Endothelial cell (in vitro differentiated cells): ENCODE results near the gene TMEM204. TPM values are rescaled to one million over a fixed set of nuclear protein-coding genes. Genes with fewer than 3 reads are reported as not detected.
A peak's percentile ranks its signal among the peaks of the same experiment; 100 is the strongest.

Source experiments
- DNase-seq: peaks from one replicate; pipeline ENCODE4 v3.0.0; 2021; ENCODE audit warnings: low spot score
- H3K27ac Mint-ChIP-seq: one replicate; pipeline ENCODE4 v1.8.0; 2021; ENCODE audit warnings: mixed read lengths, inconsistent platforms; ENCODE audit not compliant: unreplicated experiment
- H3K27me3 Mint-ChIP-seq: one replicate; pipeline ENCODE4 v1.8.0; 2021; ENCODE audit warnings: mild to moderate bottlenecking, moderate library complexity, mixed read lengths, inconsistent platforms; ENCODE audit not compliant: unreplicated experiment
- H3K36me3 Mint-ChIP-seq: one replicate; pipeline ENCODE4 v1.8.0; 2021; ENCODE audit warnings: mild to moderate bottlenecking, low read depth, mixed read lengths, inconsistent platforms; ENCODE audit not compliant: unreplicated experiment
- H3K4me1 Mint-ChIP-seq: one replicate; pipeline ENCODE4 v1.8.0; 2021; ENCODE audit warnings: mild to moderate bottlenecking, mixed read lengths, inconsistent platforms; ENCODE audit not compliant: unreplicated experiment
- H3K4me3 Mint-ChIP-seq: one replicate; pipeline ENCODE4 v1.8.0; 2021; ENCODE audit warnings: mild to moderate bottlenecking, mixed read lengths, inconsistent platforms; ENCODE audit not compliant: unreplicated experiment
- H3K9me3 Mint-ChIP-seq: one replicate; pipeline ENCODE4 v1.8.0; 2021; ENCODE audit warnings: mixed read lengths, inconsistent platforms; ENCODE audit not compliant: unreplicated experiment
- total RNA-seq: library from RNA; stranded (reverse); fragmentation: NEBNext Ultra II Directional; extraction: Animal tissue kit (Norgen Biotek cat#: 25700); gene quantifications from one replicate; pipeline ENCODE4 v1.2.1, GENCODE V29; 2021; ENCODE audit not compliant: unreplicated experiment
- TF ChIP-seq, protein P1 (sequence below): fragments of 200-600 bp; sonication (generic); IDR thresholded peaks from one replicate; pipeline ENCODE4 v1.5.0; 2021; ENCODE audit warnings: antibody characterized with exemption; ENCODE audit not compliant: unreplicated experiment

TMEM204 gene
- total RNA-seq, 1 donor from 2014 or later = 66.3 TPM

DNA sequence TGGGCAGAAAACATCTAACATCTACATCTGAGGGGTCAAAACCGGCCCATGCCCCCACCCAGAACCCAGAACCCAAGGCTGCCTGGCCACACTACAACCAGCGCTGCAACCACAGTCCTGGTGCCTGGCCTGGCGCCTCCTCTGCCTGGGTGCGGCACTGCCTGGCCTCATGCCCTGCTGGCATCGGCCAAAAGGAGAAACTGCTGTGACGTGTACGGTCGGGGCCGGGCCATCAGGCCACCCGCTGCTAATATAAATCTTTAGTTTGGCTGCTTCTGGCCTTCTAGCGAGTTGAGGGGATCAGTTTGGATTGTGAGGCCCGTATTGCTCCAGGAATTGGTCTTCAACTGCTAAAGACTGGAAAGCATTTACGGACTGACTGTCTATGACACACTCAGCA is 22.8 kb downstream of the TMEM204 start:
- peaks cover 13% of the 10 kb centered on the region for H3K27me3 Mint-ChIP-seq
- TF ChIP-seq, protein P1, sequence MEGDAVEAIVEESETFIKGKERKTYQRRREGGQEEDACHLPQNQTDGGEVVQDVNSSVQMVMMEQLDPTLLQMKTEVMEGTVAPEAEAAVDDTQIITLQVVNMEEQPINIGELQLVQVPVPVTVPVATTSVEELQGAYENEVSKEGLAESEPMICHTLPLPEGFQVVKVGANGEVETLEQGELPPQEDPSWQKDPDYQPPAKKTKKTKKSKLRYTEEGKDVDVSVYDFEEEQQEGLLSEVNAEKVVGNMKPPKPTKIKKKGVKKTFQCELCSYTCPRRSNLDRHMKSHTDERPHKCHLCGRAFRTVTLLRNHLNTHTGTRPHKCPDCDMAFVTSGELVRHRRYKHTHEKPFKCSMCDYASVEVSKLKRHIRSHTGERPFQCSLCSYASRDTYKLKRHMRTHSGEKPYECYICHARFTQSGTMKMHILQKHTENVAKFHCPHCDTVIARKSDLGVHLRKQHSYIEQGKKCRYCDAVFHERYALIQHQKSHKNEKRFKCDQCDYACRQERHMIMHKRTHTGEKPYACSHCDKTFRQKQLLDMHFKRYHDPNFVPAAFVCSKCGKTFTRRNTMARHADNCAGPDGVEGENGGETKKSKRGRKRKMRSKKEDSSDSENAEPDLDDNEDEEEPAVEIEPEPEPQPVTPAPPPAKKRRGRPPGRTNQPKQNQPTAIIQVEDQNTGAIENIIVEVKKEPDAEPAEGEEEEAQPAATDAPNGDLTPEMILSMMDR = no peak
- peaks cover 38% of the 10 kb centered on the region for H3K36me3 Mint-ChIP-seq
- no peak overlapping the region for H3K4me3 Mint-ChIP-seq
- DNase-seq = no peak
- no peak overlapping the region for H3K27ac Mint-ChIP-seq
- peaks cover 28% of the 10 kb centered on the region for H3K4me1 Mint-ChIP-seq
- no peaks in the 10 kb centered on the region for H3K9me3 Mint-ChIP-seq

DNA sequence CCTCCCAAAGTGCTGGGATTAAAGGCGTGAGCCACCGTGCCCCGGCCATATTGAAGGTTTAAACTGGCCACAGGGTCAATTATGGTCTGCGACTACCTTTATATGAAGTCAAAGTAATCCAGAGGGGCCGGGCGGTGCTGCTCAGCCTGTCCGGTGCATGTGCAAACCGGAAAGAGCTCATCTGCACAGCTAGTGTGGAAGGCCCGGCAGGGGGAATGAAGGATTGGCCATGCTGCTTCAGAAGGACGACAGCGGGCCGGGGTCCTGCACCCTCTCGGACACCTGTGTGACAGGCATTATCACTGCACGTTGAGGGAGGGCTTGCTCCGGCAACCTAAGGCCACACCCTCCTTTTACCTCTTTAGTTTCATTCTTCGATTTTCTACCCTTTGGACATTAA is 23.6 kb downstream of the TMEM204 start:
- Mint-ChIP-seq H3K27ac (no peak overlapping the region), H3K4me3 (no peak overlapping the region), H3K36me3 (peaks cover 45% of the 10 kb centered on the region), H3K9me3 (no peaks in the 10 kb centered on the region), H3K27me3 (peaks cover 13% of the 10 kb centered on the region), H3K4me1 (peaks cover 32% of the 10 kb centered on the region)
- DNase-seq = no peak
- TF ChIP-seq, protein P1 = no peak

DNA sequence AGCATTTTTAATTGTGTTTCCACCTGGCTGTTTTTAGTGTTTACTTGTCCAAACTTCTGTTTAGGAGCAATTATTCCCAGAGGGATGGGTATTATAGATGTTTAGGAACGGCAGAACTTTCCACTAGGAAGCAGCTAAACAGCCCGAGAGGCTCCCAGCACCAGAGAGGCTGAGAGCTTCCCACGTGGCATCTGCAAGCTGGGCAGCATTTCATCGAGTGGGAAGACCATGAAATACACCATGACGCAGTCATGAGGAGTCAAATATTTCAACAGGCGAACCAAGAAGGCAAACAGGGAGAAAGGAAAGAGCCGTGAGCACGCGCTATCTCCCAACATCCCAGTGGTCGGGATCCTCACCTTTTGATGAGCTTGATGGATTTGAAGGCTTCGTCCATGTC is 24.1 kb downstream of the TMEM204 start:
- Mint-ChIP-seq H3K27ac (no peak overlapping the region), H3K4me3 (peak overlapping the region; percentile 48), H3K9me3 (no peaks in the 10 kb centered on the region), H3K4me1 (peaks cover 29% of the 10 kb centered on the region), H3K27me3 (peaks cover 11% of the 10 kb centered on the region), H3K36me3 (peaks cover 40% of the 10 kb centered on the region)
- TF ChIP-seq, protein P1 = no peak
- no peak for DNase-seq

DNA sequence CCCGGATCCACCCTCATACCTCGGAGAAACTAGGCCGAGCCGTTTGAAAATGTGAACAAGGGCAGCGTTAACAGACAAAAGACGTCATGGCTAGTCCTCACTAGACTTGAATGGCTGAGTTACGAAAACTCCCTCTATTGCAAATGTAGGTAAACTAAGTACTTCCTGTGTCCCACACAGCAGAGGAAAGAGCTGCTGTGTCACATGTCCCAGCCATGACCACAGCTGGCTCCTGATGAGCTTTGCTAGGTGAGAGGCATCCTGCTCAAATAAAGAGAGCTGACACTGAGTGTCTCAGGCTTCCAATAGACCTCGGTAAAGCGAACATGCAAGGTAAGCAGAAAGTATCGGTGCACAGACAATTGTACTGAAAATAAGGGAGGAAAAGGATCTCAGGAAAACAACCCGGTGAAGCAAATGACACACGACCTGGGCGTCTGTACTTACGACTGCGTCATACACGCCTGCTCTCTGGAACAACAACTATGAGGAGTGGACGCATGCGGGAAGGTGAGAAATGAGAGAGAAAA is 26.0 kb downstream of the TMEM204 start:
- no peak for DNase-seq
- Mint-ChIP-seq H3K4me3 (peak overlapping the region; percentile 24), H3K36me3 (peaks cover 31% of the 10 kb centered on the region)

DNA sequence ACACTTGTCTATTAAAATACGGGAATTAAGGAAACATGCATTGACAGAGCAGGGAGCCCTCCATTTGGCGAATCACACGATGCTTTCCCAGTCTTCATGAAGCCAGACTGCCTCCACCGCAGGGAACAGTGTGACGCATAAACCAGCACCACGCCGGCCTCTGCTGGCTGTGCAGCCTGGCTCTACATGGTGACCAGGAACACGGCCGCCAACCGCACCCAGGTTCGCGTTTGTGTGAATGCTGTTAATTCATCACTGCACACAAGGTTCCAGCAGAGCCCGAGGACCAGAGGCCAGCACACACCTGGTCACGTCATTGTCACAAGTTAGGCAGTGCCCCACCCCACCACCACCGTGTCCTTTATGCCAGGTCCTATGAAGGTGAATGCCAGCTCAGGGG is 26.7 kb downstream of the TMEM204 start:
- peak overlapping the region; percentile 49 for H3K27ac Mint-ChIP-seq
- DNase-seq = no peak
- H3K9me3 Mint-ChIP-seq = no peaks in the 10 kb centered on the region
- H3K36me3 Mint-ChIP-seq = peaks cover 30% of the 10 kb centered on the region
- TF ChIP-seq, protein P1 = no peak
- peaks cover 31% of the 10 kb centered on the region for H3K4me1 Mint-ChIP-seq
- peaks cover 9% of the 10 kb centered on the region for H3K27me3 Mint-ChIP-seq
- H3K4me3 Mint-ChIP-seq = no peak overlapping the region

More for the DNA sequence above, 26.0 kb downstream of the TMEM204 start:
- H3K4me1 Mint-ChIP-seq = peaks cover 27% of the 10 kb centered on the region
- no peaks in the 10 kb centered on the region for H3K9me3 Mint-ChIP-seq
- peak overlapping the region; percentile 49 for H3K27ac Mint-ChIP-seq
- H3K27me3 Mint-ChIP-seq = peaks cover 9% of the 10 kb centered on the region
- TF ChIP-seq, protein P1 = no peak
